GM23248 (cell line): Measurements from ENCODE around the gene AGPAT3. TPM values are rescaled to one million over a fixed set of nuclear protein-coding genes. Genes with fewer than 3 reads are reported as not detected.

Experiments
- DNase-seq: peaks from one replicate; pipeline ENCODE4 v3.0.0-alpha.2; 2015
- H2AFZ ChIP-seq: fragments of 200-600 bp; sonication (generic); 2 replicates; pipeline ENCODE4 v1.6.1; 2016; ENCODE audit warnings: antibody characterized with exemption
- H3F3A ChIP-seq: fragments of 200-600 bp; sonication (generic); 2 replicates; pipeline ENCODE4 v1.6.1; 2016; ENCODE audit warnings: mild to moderate bottlenecking, antibody characterized with exemption, mixed run types; ENCODE audit not compliant: insufficient read depth
- H3K27ac ChIP-seq: fragments of 200-600 bp; sonication (generic); 2 replicates; pipeline ENCODE4 v1.5.1; 2016; ENCODE audit warnings: mild to moderate bottlenecking
- H3K27me3 ChIP-seq: fragments of 200-600 bp; sonication (generic); replicated peaks from 2 replicates; pipeline ENCODE4 v1.6.1; 2016; ENCODE audit warnings: mild to moderate bottlenecking; ENCODE audit not compliant: insufficient read depth
- H3K36me3 ChIP-seq: fragments of 200-600 bp; sonication (generic); 2 replicates; pipeline ENCODE4 v1.6.1; 2016; ENCODE audit warnings: low read depth, mild to moderate bottlenecking
- H3K4me1 ChIP-seq: fragments of 200-600 bp; sonication (generic); 2 replicates; pipeline ENCODE4 v1.6.1; 2016; ENCODE audit warnings: mild to moderate bottlenecking; ENCODE audit not compliant: insufficient read depth
- H3K4me2 ChIP-seq: fragments of 200-600 bp; sonication (generic); one replicate; pipeline ENCODE4 v1.6.1; 2016; ENCODE audit warnings: mild to moderate bottlenecking; ENCODE audit not compliant: unreplicated experiment
- H3K4me3 ChIP-seq: fragments of 200-600 bp; sonication (generic); 2 replicates; pipeline ENCODE4 v1.5.1; 2016; ENCODE audit warnings: mild to moderate bottlenecking
- H3K79me2 ChIP-seq: fragments of 200-600 bp; sonication (generic); 2 replicates; pipeline ENCODE4 v1.6.1; 2016; ENCODE audit warnings: mild to moderate bottlenecking; ENCODE audit not compliant: insufficient read depth
- H3K9ac ChIP-seq: fragments of 200-600 bp; sonication (generic); 2 replicates; pipeline ENCODE4 v1.6.1; 2016; ENCODE audit warnings: mild to moderate bottlenecking
- H3K9me2 ChIP-seq: fragments of 200-600 bp; sonication (generic); 2 replicates; pipeline ENCODE4 v1.6.1; 2016; ENCODE audit warnings: mixed run types, mild to moderate bottlenecking, moderate library complexity; ENCODE audit not compliant: insufficient read depth
- H3K9me3 ChIP-seq: fragments of 200-600 bp; sonication (generic); one replicate; pipeline ENCODE4 v1.6.1; 2017; ENCODE audit warnings: low read depth
- H4K20me1 ChIP-seq: fragments of 200-600 bp; sonication (generic); 2 replicates; pipeline ENCODE4 v1.6.0; 2016; ENCODE audit not compliant: insufficient read depth
- EZH2 ChIP-seq: fragments of 200-600 bp; sonication (generic); IDR thresholded peaks from 2 replicates; pipeline ENCODE4 v1.6.1; 2018; ENCODE audit warnings: antibody characterized with exemption, mild to moderate bottlenecking; ENCODE audit not compliant: insufficient read depth, poor library complexity, severe bottlenecking
- EZH2phosphoT487 ChIP-seq: fragments of 200-600 bp; sonication (generic); IDR thresholded peaks from 2 replicates; pipeline ENCODE4 v1.6.1; 2018; ENCODE audit warnings: antibody characterized with exemption, moderate library complexity, mild to moderate bottlenecking, low read depth; ENCODE audit not compliant: insufficient read depth
- WGBS, 2 experiments: methylation state at CpG; one replicate each; pipeline ENCODE4 v1.1.6; 2015 to 2017; ENCODE audit warnings: low lambda C conversion rate in 2 of 2, low coverage in 1 of 2; ENCODE audit errors: missing lambda C conversion rate in 2 of 2; 5-methylcytosine and 5-hydroxymethylcytosine counted together
- in situ Hi-C: fragments of 300-500 bp; cut with MboI; formaldehyde crosslinking; loops from 2 replicates; pipeline ENCODE4 v1.15.0; 2020
- polyA plus RNA-seq: library from polyadenylated mRNA; unstranded; fragments of >200 nt; fragmentation: Nextera tagmentation; extraction: Ambion mirVana; gene quantifications from 2 replicates; pipeline ENCODE4 v1.2.1, GENCODE V29; 2016
- total RNA-seq: library from RNA; depleted of rRNA; stranded (reverse); fragments of >200 nt; shearing (Covaris generic); gene quantifications from 2 replicates; pipeline ENCODE4 v1.2.3, GENCODE V29; 2014

The AGPAT3 gene
- total and polyA plus RNA-seq, 2 experiments from 2014 or later = 12.3 to 29.3 TPM

DNA sequence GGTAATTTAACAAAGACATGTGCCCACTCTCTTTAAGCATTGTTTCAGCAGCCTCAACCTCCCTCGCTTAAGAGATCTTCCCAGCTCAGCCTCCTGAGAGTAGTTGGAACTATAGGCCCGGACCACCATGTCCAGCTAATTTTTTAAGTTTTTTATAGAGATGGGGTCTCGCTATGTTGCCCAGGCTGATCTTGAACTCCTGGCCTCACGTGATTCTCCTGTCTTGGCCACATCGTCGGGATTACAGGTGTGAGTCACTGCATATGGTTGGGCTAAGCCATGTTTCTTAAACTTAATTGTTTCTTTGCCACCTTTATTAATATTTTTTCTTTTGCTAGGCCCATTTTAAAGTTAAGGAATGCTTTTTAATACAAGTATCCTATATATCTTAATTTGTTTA, 18.6 kb upstream of the AGPAT3 start:
- no peak overlapping the region for H3K4me2 ChIP-seq
- TF ChIP-seq EZH2phosphoT487 = no peak
- H4K20me1 ChIP-seq = no peaks in the 10 kb centered on the region
- no peaks in the 10 kb centered on the region for H3K4me1 ChIP-seq
- no peak overlapping the region for H3K4me3 ChIP-seq
- in situ Hi-C loops = no loop called here
- DNase-seq = no peak
- no peak overlapping the region for H2AFZ ChIP-seq
- 83 to 84% methylated on average over 6 of the region's 6 CpGs for WGBS, 2 experiments
- H3K27me3 ChIP-seq = no peaks in the 10 kb centered on the region
- H3K27ac ChIP-seq = no peak overlapping the region
- no peak overlapping the region for H3K9ac ChIP-seq
- no peaks in the 10 kb centered on the region for H3K9me2 ChIP-seq
- H3K36me3 ChIP-seq = no peaks in the 10 kb centered on the region
- no peaks in the 10 kb centered on the region for H3K79me2 ChIP-seq
- H3K9me3 ChIP-seq = no peaks in the 10 kb centered on the region
- no peaks in the 10 kb centered on the region for H3F3A ChIP-seq

DNA sequence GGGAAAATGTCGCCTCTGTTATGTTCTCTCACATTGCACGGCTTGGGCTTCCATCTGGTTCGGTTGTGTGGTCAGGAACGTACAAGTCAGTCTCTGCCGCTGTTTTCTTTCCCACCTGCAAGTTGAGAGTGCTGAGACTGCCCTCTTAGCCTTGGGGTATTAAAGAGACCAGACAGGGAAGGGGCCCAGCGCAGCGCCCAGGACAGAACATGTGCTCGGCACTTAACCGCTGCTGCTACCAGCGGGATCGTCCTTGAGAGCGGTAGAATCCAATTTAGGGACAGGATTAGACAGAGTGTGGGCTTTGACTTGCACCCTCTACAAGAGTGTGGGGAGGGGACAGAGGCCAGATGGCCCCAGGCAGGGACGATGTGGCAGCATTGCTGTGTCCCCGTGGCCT, 17.7 kb upstream of the AGPAT3 start:
- WGBS, 2 experiments = 88 to 92% methylated on average over 12 to 14 of the region's 14 CpGs
- Histone ChIP-seq H2AFZ (no peak overlapping the region), H3K9ac (no peak overlapping the region), H3K9me2 (no peaks in the 10 kb centered on the region), H3K27ac (no peak overlapping the region), H3K4me2 (no peak overlapping the region), H3K9me3 (no peaks in the 10 kb centered on the region), H3K4me1 (no peaks in the 10 kb centered on the region), H3K4me3 (no peak overlapping the region), H3K27me3 (no peaks in the 10 kb centered on the region), H3K79me2 (no peaks in the 10 kb centered on the region), H4K20me1 (no peaks in the 10 kb centered on the region), H3K36me3 (no peaks in the 10 kb centered on the region), H3F3A (no peaks in the 10 kb centered on the region)
- TF ChIP-seq EZH2phosphoT487 (no peak), EZH2 (no peak)
- in situ Hi-C loops = no loop called here
- no peak for DNase-seq

DNA sequence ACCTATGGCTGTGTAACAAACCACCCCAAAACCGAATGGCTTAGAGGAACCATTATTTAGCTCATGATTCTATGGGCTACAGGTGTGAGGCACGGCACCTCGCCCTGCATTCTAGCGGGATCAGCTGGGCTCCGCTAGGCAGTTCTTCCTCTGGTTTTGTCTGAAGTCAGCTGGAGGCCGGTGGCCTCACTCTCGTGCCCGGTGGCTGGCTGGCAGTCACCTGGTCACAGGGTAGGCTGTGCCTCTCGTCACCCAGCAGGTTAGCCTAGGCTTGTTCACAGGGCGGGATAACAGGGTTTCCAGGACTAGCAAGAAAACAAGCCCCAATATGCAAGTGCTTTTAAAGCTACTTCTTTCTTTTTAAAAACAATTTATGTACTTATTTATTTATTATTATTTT, 16.3 kb upstream of the AGPAT3 start:
- H3K4me1 ChIP-seq = no peaks in the 10 kb centered on the region
- no peaks in the 10 kb centered on the region for H3K27me3 ChIP-seq
- no peak overlapping the region for H3K4me2 ChIP-seq
- H2AFZ ChIP-seq = no peak overlapping the region
- no peak overlapping the region for H3K9ac ChIP-seq
- no peak for DNase-seq
- no peaks in the 10 kb centered on the region for H3K9me3 ChIP-seq
- TF ChIP-seq EZH2phosphoT487 (no peak), EZH2 (no peak)
- no peak overlapping the region for H3K27ac ChIP-seq
- no peaks in the 10 kb centered on the region for H3F3A ChIP-seq
- in situ Hi-C loops = no loop called here
- no peaks in the 10 kb centered on the region for H3K36me3 ChIP-seq
- WGBS, 2 experiments = 82 to 85% methylated on average over 10 of the region's 10 CpGs
- no peak overlapping the region for H3K4me3 ChIP-seq
- H4K20me1 ChIP-seq = no peaks in the 10 kb centered on the region
- H3K9me2 ChIP-seq = no peaks in the 10 kb centered on the region
- no peaks in the 10 kb centered on the region for H3K79me2 ChIP-seq

DNA sequence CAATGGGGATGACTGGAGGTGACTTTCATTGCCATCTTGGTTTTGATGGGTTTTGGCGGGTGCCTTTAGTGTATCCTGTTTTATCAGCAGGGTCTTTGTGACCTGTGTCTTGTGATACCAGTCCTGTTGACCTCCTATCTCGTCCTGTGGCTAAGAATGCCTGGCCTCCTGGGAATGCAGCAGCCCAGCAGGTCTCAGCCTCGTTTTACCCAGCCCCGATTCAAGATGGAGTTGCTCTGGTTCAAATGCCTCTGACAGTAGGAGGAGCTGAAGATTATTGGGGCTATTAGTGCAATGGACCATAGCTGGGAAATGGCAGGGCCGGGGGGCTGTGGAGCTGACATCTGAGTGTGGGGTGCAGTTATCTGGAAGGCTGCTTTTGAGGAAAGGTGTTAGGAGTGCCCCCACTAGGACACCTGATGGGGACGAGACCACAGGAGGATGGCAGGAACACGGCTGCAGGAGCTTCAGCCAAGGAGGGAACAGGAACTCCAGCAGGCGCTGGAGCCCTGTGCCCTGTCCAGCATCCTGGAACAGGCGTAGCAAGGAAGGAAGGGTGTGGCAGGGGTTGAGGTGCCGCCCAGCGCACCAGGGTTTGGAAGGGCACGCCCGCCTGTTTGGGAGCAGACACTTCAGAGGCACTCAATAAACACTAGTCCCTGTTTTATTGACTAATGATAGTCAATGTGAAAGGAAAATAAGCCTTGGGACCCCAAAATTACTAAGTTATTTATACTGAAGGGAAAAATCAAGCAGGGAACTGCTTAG, 15.3 kb upstream of the AGPAT3 start:
- no peaks in the 10 kb centered on the region for H4K20me1 ChIP-seq
- 70 to 72% methylated on average over 12 to 13 of the region's 13 CpGs for WGBS, 2 experiments
- H3K9me3 ChIP-seq = no peaks in the 10 kb centered on the region
- H3K9me2 ChIP-seq = no peaks in the 10 kb centered on the region
- H3K9ac ChIP-seq = no peak overlapping the region
- H3K79me2 ChIP-seq = no peaks in the 10 kb centered on the region
- H3K4me2 ChIP-seq = no peak overlapping the region
- H3K4me1 ChIP-seq = no peaks in the 10 kb centered on the region
- H3K36me3 ChIP-seq = no peaks in the 10 kb centered on the region
- TF ChIP-seq EZH2phosphoT487 = no peak
- TF ChIP-seq EZH2 = no peak
- H3F3A ChIP-seq = no peaks in the 10 kb centered on the region
- no peaks in the 10 kb centered on the region for H3K27me3 ChIP-seq
- no peak overlapping the region for H3K27ac ChIP-seq
- no peak overlapping the region for H3K4me3 ChIP-seq
- no peak for DNase-seq
- in situ Hi-C loops = no loop called here
- H2AFZ ChIP-seq = no peak overlapping the region
